ENCODE data around the gene NACC2.

NACC2 gene

DNA sequence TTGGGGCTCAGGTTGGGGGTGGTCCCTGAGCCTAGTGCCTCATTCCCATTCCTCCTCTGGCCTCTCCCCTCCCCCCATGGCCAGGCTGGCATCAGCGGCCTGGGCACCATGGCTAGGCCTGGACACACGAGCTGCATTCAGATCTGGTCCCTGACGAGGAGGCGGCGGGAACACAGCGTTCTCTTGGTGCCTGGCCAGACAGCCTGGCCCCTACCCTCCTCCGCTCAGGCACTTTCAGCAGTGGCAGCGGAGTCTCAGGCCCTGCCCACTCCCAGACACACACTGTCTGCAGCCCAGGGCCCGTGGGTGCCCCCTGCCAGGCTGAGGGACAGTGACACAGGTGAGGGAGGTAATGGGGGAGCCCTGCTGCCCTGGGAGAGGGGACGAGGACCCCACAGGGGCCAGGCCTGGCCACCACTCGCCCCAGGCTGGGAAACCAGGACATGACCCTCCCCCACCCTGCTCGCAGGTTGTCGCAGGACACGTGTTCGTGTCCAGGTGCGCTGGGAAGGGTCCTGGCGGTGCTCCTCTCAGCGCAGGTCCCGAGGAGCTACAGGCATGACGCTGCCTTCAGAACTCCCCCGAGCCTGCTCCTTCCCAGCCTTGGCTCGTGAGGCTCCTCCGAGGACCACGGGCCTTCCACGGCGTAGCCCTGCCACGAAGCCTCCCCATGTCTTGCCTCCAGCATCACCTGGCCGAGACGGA is 114.0 kb downstream of the NACC2 start:
- TF ChIP-seq, protein P1, sequence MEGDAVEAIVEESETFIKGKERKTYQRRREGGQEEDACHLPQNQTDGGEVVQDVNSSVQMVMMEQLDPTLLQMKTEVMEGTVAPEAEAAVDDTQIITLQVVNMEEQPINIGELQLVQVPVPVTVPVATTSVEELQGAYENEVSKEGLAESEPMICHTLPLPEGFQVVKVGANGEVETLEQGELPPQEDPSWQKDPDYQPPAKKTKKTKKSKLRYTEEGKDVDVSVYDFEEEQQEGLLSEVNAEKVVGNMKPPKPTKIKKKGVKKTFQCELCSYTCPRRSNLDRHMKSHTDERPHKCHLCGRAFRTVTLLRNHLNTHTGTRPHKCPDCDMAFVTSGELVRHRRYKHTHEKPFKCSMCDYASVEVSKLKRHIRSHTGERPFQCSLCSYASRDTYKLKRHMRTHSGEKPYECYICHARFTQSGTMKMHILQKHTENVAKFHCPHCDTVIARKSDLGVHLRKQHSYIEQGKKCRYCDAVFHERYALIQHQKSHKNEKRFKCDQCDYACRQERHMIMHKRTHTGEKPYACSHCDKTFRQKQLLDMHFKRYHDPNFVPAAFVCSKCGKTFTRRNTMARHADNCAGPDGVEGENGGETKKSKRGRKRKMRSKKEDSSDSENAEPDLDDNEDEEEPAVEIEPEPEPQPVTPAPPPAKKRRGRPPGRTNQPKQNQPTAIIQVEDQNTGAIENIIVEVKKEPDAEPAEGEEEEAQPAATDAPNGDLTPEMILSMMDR (IDR thresholded peaks at IDR 0.05; ENCODE audit: low read depth, low read length), result no peak
- H3K4me3 ChIP-seq (replicated peaks in 1 of 2; ENCODE audit: low read depth in 2 of 2, low read length in 2 of 2), result no peak overlapping the region

DNA sequence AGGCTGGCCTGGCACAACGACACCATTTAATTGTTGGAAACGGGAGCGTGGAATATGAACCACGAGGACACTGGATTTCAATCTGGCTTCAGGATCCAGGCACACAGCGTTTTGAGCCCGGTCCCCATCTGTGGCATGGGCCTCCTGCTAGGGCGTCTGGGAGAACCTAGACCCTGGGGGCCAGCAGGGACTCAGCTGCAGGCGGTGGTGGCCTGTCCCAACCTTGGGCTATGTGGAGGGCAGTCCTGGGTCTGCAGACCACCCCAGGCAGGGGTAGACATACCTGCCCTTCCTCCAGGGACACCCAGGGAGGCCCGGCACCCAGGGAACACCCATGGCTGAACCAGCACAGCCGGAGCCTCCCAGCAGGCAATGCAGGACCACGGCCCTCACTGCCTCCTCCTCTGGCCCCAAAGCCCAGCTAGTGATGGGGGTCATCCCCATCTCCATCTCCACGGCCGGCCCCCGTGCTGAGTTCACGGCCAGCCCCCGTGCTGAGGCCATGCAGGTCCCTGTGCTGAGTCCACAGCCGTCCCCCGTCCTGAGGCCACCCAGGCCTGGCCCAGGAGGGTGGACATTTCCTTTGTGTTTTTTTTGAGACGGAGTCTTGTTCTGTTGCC is 115.4 kb downstream of the NACC2 start:
- TF ChIP-seq, protein P1 (IDR thresholded peaks at IDR 0.05; ENCODE audit: low read depth, low read length), result no peak
- DNase-seq (ENCODE audit: low read depth in 2 of 2), result no peak
- no peak overlapping the region for H3K4me3 ChIP-seq (replicated peaks in 1 of 2; ENCODE audit: low read depth in 2 of 2, low read length in 2 of 2)

More for the DNA sequence above, 114.0 kb downstream of the NACC2 start:
- no peak for DNase-seq (ENCODE audit: low read depth in 2 of 2)

DNA sequence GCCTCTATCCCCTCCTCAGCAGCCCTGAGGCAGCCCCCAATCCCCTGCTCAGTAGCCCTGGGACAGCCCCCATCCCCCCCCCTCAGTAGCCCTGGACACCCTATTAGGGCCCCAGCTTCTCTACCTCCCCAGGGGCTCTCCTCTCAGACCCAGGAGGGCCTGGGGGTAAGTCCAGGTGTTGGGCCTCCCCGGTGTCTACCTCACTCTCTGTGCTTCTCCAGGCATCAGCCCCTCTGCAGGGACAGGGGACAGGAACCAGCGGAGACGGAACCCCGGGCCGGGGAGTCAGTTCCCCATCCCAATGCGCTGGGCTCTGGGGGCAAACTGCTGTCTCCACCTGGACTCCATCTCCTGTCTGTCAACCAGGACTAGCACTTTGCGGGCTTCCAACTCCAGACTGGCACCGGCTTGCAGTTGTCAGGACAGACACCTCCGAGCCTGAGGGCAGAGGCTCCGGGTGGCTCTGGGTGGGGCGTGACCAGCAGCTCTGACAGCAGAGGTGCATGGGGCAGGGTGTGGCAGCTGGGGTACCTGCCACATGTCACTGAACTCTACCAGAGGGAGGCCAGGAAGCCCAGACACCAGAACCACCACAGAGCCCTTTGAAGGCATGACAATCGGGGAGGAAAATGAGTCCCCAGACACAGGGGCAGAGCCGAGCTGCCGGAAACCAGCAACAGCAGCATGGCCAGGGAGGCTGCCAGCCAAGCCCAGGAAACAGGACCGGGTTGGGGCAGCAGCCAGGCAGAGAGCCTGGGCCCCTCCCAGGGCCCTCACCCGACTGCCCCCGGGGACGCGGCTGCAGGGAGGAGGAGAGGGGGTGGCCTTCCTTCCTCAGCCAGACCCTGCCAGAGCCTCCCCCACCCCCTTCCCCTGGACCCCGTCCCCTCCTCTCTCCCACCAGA is 116.2 kb downstream of the NACC2 start:
- H3K4me3 ChIP-seq (replicated peaks in 1 of 2; ENCODE audit: low read depth in 2 of 2, low read length in 2 of 2), result no peak overlapping the region
- TF ChIP-seq, protein P1 (IDR thresholded peaks at IDR 0.05; ENCODE audit: low read depth, low read length), result no peak
- no peak for DNase-seq (ENCODE audit: low read depth in 2 of 2)

DNA sequence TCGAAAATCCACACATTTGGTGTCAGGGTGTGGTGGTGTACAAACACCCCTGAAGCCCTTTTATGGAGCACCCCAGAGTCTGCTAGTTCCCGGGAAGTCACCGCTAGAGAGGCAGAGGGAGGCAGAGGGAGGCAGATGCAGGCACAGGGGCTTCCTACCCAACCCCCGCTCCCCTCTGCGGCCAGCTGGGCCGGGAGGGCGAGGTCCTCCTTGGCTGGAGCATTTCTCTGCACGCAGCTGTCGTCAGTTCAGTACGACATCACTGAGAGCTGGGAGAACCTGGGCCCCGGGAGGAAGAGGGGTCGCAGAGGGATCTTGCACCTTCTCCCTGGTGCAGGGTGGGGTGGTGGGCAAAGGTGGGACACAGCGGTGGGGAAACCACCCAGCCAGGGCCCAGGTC is 118.1 kb downstream of the NACC2 start:
- TF ChIP-seq, protein P1 (IDR thresholded peaks at IDR 0.05; ENCODE audit: low read depth, low read length), result no peak
- DNase-seq (ENCODE audit: low read depth in 2 of 2), result no peak
- no peak overlapping the region for H3K4me3 ChIP-seq (replicated peaks in 1 of 2; ENCODE audit: low read depth in 2 of 2, low read length in 2 of 2)

DNA sequence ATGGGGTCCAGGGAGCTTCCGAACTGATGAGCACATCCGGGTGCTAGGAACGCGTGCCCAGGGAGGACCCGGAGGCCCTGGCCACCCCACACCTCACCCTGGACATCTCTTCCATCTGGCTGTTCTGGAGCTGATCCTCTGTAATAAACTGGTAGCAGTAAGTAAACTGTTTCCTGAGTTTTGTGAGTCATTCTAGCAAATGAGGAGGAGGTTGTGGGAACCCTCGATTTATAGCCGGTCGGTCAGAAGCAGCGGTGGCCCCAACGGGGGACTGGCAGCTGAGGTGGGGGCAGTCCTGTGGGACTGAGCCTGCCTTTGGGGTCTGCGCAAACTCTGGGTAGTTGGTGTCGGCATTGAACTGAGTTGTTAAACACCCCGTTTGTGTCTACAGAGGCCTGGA is 118.6 kb downstream of the NACC2 start:
- DNase-seq (ENCODE audit: low read depth in 2 of 2), result no peak
- TF ChIP-seq, protein P1 (IDR thresholded peaks at IDR 0.05; ENCODE audit: low read depth, low read length), result no peak
- no peak overlapping the region for H3K4me3 ChIP-seq (replicated peaks in 1 of 2; ENCODE audit: low read depth in 2 of 2, low read length in 2 of 2)

DNA sequence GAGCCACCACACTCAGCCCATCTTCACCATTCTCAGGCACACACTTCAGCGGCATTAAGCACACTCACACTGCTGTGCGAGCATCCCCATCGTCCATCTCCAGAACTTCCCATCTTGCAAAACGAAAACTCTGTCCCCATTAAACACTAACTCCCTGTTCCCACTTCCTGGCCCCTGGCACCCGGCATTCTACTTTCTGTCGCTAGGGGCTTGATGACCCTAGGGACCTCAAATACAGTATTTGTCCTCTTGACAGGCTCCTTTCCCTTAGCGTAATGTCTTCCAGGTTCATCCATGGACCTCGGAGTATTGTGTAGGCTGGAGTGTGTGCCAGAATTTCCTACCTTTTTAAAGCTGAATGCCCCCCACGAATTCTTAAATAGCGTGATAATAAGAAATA is 119.3 kb downstream of the NACC2 start:
- DNase-seq (ENCODE audit: low read depth in 2 of 2), result no peak
- H3K4me3 ChIP-seq (replicated peaks in 1 of 2; ENCODE audit: low read depth in 2 of 2, low read length in 2 of 2), result no peak overlapping the region
- TF ChIP-seq, protein P1 (IDR thresholded peaks at IDR 0.05; ENCODE audit: low read depth, low read length), result no peak

Data from cardiac fibroblast (primary cell).